Loucy (cell line): ENCODE measurements around the gene AHNAK.
"Not testable (repeated sequence)": the region's sequence is repeated elsewhere in the genome, so short reads cannot be mapped to it uniquely, and the experiment has no call there.

Source experiments
- H2AFZ ChIP-seq: fragments of 200-600 bp; sonication (generic); 2 replicates; pipeline ENCODE4 v1.6.0; 2016; ENCODE audit warnings: antibody characterized with exemption, mild to moderate bottlenecking, low read length, moderate library complexity
- H3F3A ChIP-seq: fragments of 200-600 bp; 2 replicates; pipeline ENCODE4 v1.6.0; 2016; ENCODE audit warnings: antibody characterized with exemption, low read depth, mild to moderate bottlenecking
- H3K27me3 ChIP-seq: fragments of 200-600 bp; sonication (generic); 2 replicates; pipeline ENCODE4 v1.6.1; 2014; ENCODE audit warnings: low read length, mild to moderate bottlenecking; ENCODE audit not compliant: insufficient read depth, poor library complexity, severe bottlenecking
- H3K36me3 ChIP-seq: fragments of 200-600 bp; sonication (generic); 2 replicates; pipeline ENCODE4 v1.6.1; 2016; ENCODE audit warnings: low read length; ENCODE audit not compliant: insufficient read depth
- H3K4me1 ChIP-seq: fragments of 200-600 bp; sonication (generic); 2 replicates; pipeline ENCODE4 v1.5.1; 2014; ENCODE audit warnings: low read length, mild to moderate bottlenecking; ENCODE audit not compliant: insufficient read depth, poor library complexity, severe bottlenecking
- H3K4me2 ChIP-seq: fragments of 200-600 bp; sonication (generic); 2 replicates; pipeline ENCODE4 v1.6.0; 2014; ENCODE audit warnings: antibody characterized with exemption, low read length, low read depth, mild to moderate bottlenecking; ENCODE audit not compliant: poor library complexity, severe bottlenecking
- H3K4me3 ChIP-seq: fragments of 200-600 bp; sonication (generic); 2 replicates; pipeline ENCODE4 v1.5.1; 2014; ENCODE audit warnings: low read length, mild to moderate bottlenecking, mixed read lengths; ENCODE audit not compliant: poor library complexity, severe bottlenecking
- H3K79me2 ChIP-seq: fragments of 200-600 bp; sonication (generic); 2 replicates; pipeline ENCODE4 v1.6.1; 2014; ENCODE audit warnings: low read length; ENCODE audit not compliant: insufficient read depth
- H3K9ac ChIP-seq: fragments of 200-600 bp; sonication (generic); 2 replicates; pipeline ENCODE4 v1.6.0; 2014; ENCODE audit warnings: mild to moderate bottlenecking, low read depth, low read length, moderate library complexity; ENCODE audit not compliant: poor library complexity, severe bottlenecking
- H3K9me2 ChIP-seq: fragments of 200-600 bp; sonication (generic); replicated peaks from 2 replicates; pipeline ENCODE4 v1.6.1; 2016; ENCODE audit warnings: low read depth, low read length, mixed read lengths
- H3K9me3 ChIP-seq: fragments of 200-600 bp; sonication (generic); 2 replicates; pipeline ENCODE4 v1.6.1; 2014; ENCODE audit warnings: mild to moderate bottlenecking, antibody characterized with exemption, low read length, low read depth; ENCODE audit not compliant: insufficient read depth
- H4K20me1 ChIP-seq: fragments of 200-600 bp; sonication (generic); 2 replicates; pipeline ENCODE4 v1.6.0; 2014; ENCODE audit warnings: antibody characterized with exemption, low read length, mild to moderate bottlenecking; ENCODE audit not compliant: insufficient read depth, poor library complexity, severe bottlenecking
- CTCF ChIP-seq: fragments of 200-600 bp; sonication (generic); conservative IDR thresholded peaks from 2 replicates; pipeline ENCODE4 v1.5.1; 2014; ENCODE audit warnings: mild to moderate bottlenecking, antibody characterized with exemption, low read length
- EZH2phosphoT487 ChIP-seq: fragments of 200-600 bp; IDR thresholded peaks from 2 replicates; pipeline ENCODE4 v1.6.1; 2018; ENCODE audit warnings: antibody characterized with exemption, mild to moderate bottlenecking, moderate library complexity, borderline replicate concordance

Gene AHNAK

GRCh38 chr11:62572431-62572830 is 25.8 kb upstream of the AHNAK start:
- Histone ChIP-seq H3K79me2 (peaks cover 73% of the 10 kb centered on the region), H3K9me2 (no peaks in the 10 kb centered on the region), H3K4me2 (peak overlapping the region; percentile 88), H3K9me3 (no peaks in the 10 kb centered on the region), H2AFZ (no peak overlapping the region), H4K20me1 (peaks cover 56% of the 10 kb centered on the region), H3K9ac (peak overlapping the region; percentile 92), H3K36me3 (peaks cover 54% of the 10 kb centered on the region; the same call in 1 of the 2 replicates), H3K4me3 (peak overlapping the region; percentile 100), H3K4me1 (peaks cover 49% of the 10 kb centered on the region), H3K27me3 (peaks cover 7% of the 10 kb centered on the region), H3F3A (no peaks in the 10 kb centered on the region)
- TF ChIP-seq EZH2phosphoT487 (no peak), CTCF (no peak)

GRCh38 chr11:62571493-62571892 is 24.9 kb upstream of the AHNAK start:
- not testable (repeated sequence) for H3F3A ChIP-seq, H3K9me2 ChIP-seq, H3K9me3 ChIP-seq, H3K27me3 ChIP-seq, H2AFZ ChIP-seq
- peaks cover 82% of the 10 kb centered on the region for H3K79me2 ChIP-seq
- peaks cover 57% of the 10 kb centered on the region for H3K4me1 ChIP-seq
- peaks cover 64% of the 10 kb centered on the region for H4K20me1 ChIP-seq
- peak overlapping the region; percentile 88 for H3K4me2 ChIP-seq
- H3K4me3 ChIP-seq, result peak overlapping the region; percentile 100
- H3K36me3 ChIP-seq, result peaks cover 54% of the 10 kb centered on the region; the same call in 1 of the 2 replicates
- H3K9ac ChIP-seq, result peak overlapping the region; percentile 92

GRCh38 chr11:62570903-62571302 is 24.3 kb upstream of the AHNAK start:
- Histone ChIP-seq H3K36me3 (peaks cover 54% of the 10 kb centered on the region; the same call in 1 of the 2 replicates), H3K79me2 (peaks cover 88% of the 10 kb centered on the region), H3K4me2 (peak overlapping the region; percentile 88), H3K9ac (peak overlapping the region; percentile 92), H3K4me1 (peaks cover 63% of the 10 kb centered on the region), H4K20me1 (peaks cover 70% of the 10 kb centered on the region), H3K4me3 (peak overlapping the region; percentile 100)
- not testable (repeated sequence) for H3F3A ChIP-seq, H2AFZ ChIP-seq, H3K9me3 ChIP-seq, H3K27me3 ChIP-seq, H3K9me2 ChIP-seq

GRCh38 chr11:62569611-62570010 is 23.0 kb upstream of the AHNAK start:
- Histone ChIP-seq H3K27me3 (peaks cover 7% of the 10 kb centered on the region), H4K20me1 (peaks cover 77% of the 10 kb centered on the region), H3K4me1 (peaks cover 62% of the 10 kb centered on the region), H3K9me3 (no peaks in the 10 kb centered on the region), H3K4me3 (peak overlapping the region; percentile 100), H3K9me2 (no peaks in the 10 kb centered on the region), H3K4me2 (peak overlapping the region; percentile 88), H2AFZ (no peak overlapping the region), H3K36me3 (peaks cover 61% of the 10 kb centered on the region; the same call in 1 of the 2 replicates), H3K9ac (peak overlapping the region; percentile 42), H3K79me2 (peaks cover 93% of the 10 kb centered on the region), H3F3A (no peaks in the 10 kb centered on the region; the same call in 1 of the 2 replicates)
- TF ChIP-seq CTCF (no peak), EZH2phosphoT487 (no peak)
